A673 (cell line): ENCODE measurements around the gene LRP4.

Source experiments
- CTCF ChIP-seq: fragments of 300-800, 200-600 bp; sonication (generic); conservative IDR thresholded peaks from 2 replicates; pipeline ENCODE4 v1.5.1; 2017; ENCODE audit warnings: low read depth, mild to moderate bottlenecking, antibody characterized with exemption, low read length, moderate library complexity, mixed read lengths
- EZH2 ChIP-seq: fragments of 200-600 bp; sonication (generic); IDR thresholded peaks from 2 replicates; pipeline ENCODE4 v1.6.1; 2017; ENCODE audit warnings: borderline replicate concordance, low read depth, mild to moderate bottlenecking, mixed read lengths, antibody characterized with exemption, low read length; ENCODE audit not compliant: poor library complexity, severe bottlenecking

DNA sequence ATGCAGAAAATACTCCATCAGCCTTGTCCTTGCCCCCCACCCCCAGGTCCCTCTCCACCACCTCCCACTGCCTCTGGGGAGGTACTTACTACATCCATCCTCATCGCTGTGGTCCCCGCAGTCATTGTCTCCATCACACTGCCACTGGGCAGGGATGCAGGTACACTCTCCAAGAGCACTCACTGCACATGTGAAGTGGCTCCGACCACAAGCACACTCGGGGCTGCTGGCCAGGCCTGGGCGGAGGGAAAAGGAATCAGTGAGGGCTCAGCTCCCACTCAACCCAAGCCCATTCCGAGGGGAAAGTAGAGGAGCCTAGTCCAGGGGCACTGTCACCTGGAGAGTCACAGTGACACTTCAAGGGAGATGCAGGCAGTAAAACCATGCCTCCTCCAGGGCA, 15.7 kb downstream of the LRP4 start:
- TF ChIP-seq CTCF = no peak
- no peak for TF ChIP-seq EZH2
